ENCODE data around the gene LRRC55. TPM values are rescaled to one million over a fixed set of nuclear protein-coding genes. Genes with fewer than 3 reads are reported as not detected.

LRRC55 gene
- total and polyA plus RNA-seq, 2 donors (not counting 3 experiments of a cell fraction or from before 2014, with no cell fraction given) = not detected

DNA sequence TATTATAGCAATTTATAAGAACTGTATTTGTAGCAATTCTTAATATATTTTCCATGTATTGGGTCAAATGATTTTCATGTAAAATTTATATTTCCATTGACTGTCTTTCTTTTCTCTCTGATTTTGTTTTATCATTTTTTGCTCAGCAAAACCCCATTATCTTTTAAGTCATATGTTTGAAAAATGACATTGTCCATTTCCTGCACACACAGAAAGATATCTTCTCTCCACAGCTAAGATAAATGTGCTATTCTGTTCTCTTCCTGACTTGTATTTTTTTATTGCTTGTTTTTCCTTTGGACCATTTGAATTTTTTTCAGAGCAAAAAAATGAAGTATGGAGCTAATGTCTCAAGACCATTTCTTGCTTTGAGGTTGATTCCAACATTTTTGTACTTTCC, 6.3 kb upstream of the LRRC55 start:
- no peaks in the 10 kb centered on the region for H3K4me1 ChIP-seq (ENCODE audit: control insufficient read depth, extremely low read depth, insufficient read depth, low read length)
- no peak for TF ChIP-seq MYC (IDR thresholded peaks at IDR 0.05; ENCODE audit: low read depth, low read length)
- no peak for TF ChIP-seq POLR2AphosphoS5 (IDR thresholded peaks at IDR 0.05; ENCODE audit: insufficient read depth, low read depth, low read length)
- no peak for TF ChIP-seq MAX (IDR thresholded peaks at IDR 0.05; ENCODE audit: insufficient read depth, insufficient read length)
- TF ChIP-seq CTCF (IDR thresholded peaks at IDR 0.05; ENCODE audit: extremely low read depth in 1 of 2, insufficient read depth in 1 of 2, low read depth in 1 of 2, low read length in 2 of 2) = no peak
- TF ChIP-seq EZH2 (IDR thresholded peaks at IDR 0.05; ENCODE audit: borderline replicate concordance, low read depth, low read length, severe bottlenecking) = no peak
- H3K27ac ChIP-seq (ENCODE audit: insufficient read depth, low read depth, low read length) = no peak overlapping the region
- no peaks in the 10 kb centered on the region for H3K79me2 ChIP-seq (ENCODE audit: control insufficient read depth, insufficient read depth, low read length)
- H4K20me1 ChIP-seq (replicated peaks; ENCODE audit: control insufficient read depth, extremely low read depth, insufficient read depth, low read length) = no peaks in the 10 kb centered on the region
- no peaks in the 10 kb centered on the region for H3K9me1 ChIP-seq (replicated peaks; ENCODE audit: control insufficient read depth, extremely low read depth, insufficient read depth, low read length)
- POLR2A ChIA-PET = no interaction called here
- H3K36me3 ChIP-seq (ENCODE audit: control insufficient read depth in 2 of 2, extremely low read depth in 1 of 2, insufficient read depth in 2 of 2, low read length in 2 of 2) = no peaks in the 10 kb centered on the region
- BruUV-seq (replicated peaks) = no TSS peak
- CTCF ChIA-PET = interaction anchor here (1.5 kb wide), 1 partner anchor 74 kb away, joined by 6 read pairs; no protein-coding TSS in a partner anchor
- dilution Hi-C loops (cut with MboI; ENCODE audit: extremely low pct_ligation_motif_present, low sequenced_read_pairs) (no loop called here), intact Hi-C loops (cut with micrococcal nuclease) (no loop called here)
- H2AFZ ChIP-seq (ENCODE audit: low read depth, low read length) = no peak overlapping the region
- no peak overlapping the region for H3K9ac ChIP-seq (replicated peaks; ENCODE audit: extremely low read depth, insufficient read depth, low read length)
- FAIRE-seq (no peak), DNase-seq (ENCODE audit: low read depth, low spot score) (no peak)
- H3K4me2 ChIP-seq (ENCODE audit: insufficient read depth, low read length) = no peak overlapping the region
- H3K9me3 ChIP-seq (replicated peaks; ENCODE audit: control insufficient read depth, insufficient read depth, low read length) = no peaks in the 10 kb centered on the region
- H3K4me3 ChIP-seq (replicated peaks in 1 of 3; ENCODE audit: insufficient read depth in 1 of 3, low read depth in 1 of 3, low read length in 3 of 3) = no peak overlapping the region
- H3K27me3 ChIP-seq (ENCODE audit: control insufficient read depth in 2 of 2, insufficient read depth in 2 of 2, low read length in 2 of 2) = no peaks in the 10 kb centered on the region

DNA sequence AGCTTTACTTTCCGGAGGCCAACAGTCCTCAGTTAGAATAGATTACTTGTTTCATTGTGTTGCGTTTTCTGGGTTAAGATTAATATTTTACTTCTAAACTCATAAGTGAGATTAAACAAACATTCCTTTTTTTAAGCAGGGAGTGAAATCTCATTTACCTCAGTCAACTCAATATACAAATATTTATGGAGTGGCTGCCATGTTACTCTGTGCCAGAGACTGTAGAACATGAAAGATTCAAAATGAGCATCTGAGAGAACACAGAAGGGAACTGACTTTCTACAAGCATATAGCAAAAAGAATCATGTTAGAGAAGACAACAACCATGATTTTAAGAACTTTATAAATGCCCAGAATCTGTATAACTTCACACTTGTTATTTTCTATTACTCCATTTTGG, 3.4 kb upstream of the LRRC55 start:
- Histone ChIP-seq H3K9me1 (replicated peaks; ENCODE audit: control insufficient read depth, extremely low read depth, insufficient read depth, low read length) (no peaks in the 10 kb centered on the region), H3K4me3 (replicated peaks in 1 of 3; ENCODE audit: insufficient read depth in 1 of 3, low read depth in 1 of 3, low read length in 3 of 3) (no peak overlapping the region), H3K36me3 (ENCODE audit: control insufficient read depth in 2 of 2, extremely low read depth in 1 of 2, insufficient read depth in 2 of 2, low read length in 2 of 2) (no peaks in the 10 kb centered on the region), H3K79me2 (ENCODE audit: control insufficient read depth, insufficient read depth, low read length) (no peaks in the 10 kb centered on the region), H3K9me3 (replicated peaks; ENCODE audit: control insufficient read depth, insufficient read depth, low read length) (no peaks in the 10 kb centered on the region), H3K4me1 (ENCODE audit: control insufficient read depth, extremely low read depth, insufficient read depth, low read length) (no peaks in the 10 kb centered on the region), H4K20me1 (replicated peaks; ENCODE audit: control insufficient read depth, extremely low read depth, insufficient read depth, low read length) (no peaks in the 10 kb centered on the region), H3K27me3 (ENCODE audit: control insufficient read depth in 2 of 2, insufficient read depth in 2 of 2, low read length in 2 of 2) (no peaks in the 10 kb centered on the region), H3K9ac (replicated peaks; ENCODE audit: extremely low read depth, insufficient read depth, low read length) (no peak overlapping the region), H2AFZ (ENCODE audit: low read depth, low read length) (no peak overlapping the region), H3K27ac (ENCODE audit: insufficient read depth, low read depth, low read length) (no peak overlapping the region), H3K4me2 (ENCODE audit: insufficient read depth, low read length) (no peak overlapping the region)
- no peak for FAIRE-seq
- ChIA-PET POLR2A (no interaction called here), CTCF (no interaction called here)
- no TSS peak for BruUV-seq (replicated peaks)
- no peak for DNase-seq (ENCODE audit: low read depth, low spot score)
- dilution Hi-C loops (cut with MboI; ENCODE audit: extremely low pct_ligation_motif_present, low sequenced_read_pairs) = no loop called here
- no peak for TF ChIP-seq POLR2AphosphoS5 (IDR thresholded peaks at IDR 0.05; ENCODE audit: insufficient read depth, low read depth, low read length)
- intact Hi-C loops (cut with micrococcal nuclease) = no loop called here

All from endothelial cell of umbilical vein (primary cell).